SW480 (cell line): ENCODE data around the gene TACC2.

Experiments used
- DNase-seq: peaks from one replicate; pipeline ENCODE4 v3.0.0-alpha.2; 2016; ENCODE audit warnings: low spot score

Gene TACC2

DNA sequence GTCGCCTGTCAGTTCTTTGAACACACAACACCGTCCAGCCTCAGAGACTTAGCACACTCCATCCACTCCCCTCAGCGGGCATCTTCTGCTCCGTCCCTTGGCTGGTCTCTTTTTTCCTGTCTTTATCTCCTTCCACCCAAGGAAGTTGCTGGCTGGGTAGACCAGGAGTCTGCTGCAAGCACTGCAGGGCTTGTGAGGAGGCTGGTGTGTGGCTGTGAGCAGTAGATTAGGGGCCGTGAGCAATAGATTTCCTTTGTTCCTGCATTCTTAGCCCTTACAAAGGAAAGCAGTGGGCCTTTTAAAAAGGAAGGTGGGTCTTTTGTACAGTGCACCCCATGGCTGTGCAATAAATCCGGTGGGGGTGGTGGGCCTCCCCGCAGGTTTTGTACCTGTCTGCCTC, 181.8 kb downstream of the TACC2 start:
- DNase-seq, result no peak

DNA sequence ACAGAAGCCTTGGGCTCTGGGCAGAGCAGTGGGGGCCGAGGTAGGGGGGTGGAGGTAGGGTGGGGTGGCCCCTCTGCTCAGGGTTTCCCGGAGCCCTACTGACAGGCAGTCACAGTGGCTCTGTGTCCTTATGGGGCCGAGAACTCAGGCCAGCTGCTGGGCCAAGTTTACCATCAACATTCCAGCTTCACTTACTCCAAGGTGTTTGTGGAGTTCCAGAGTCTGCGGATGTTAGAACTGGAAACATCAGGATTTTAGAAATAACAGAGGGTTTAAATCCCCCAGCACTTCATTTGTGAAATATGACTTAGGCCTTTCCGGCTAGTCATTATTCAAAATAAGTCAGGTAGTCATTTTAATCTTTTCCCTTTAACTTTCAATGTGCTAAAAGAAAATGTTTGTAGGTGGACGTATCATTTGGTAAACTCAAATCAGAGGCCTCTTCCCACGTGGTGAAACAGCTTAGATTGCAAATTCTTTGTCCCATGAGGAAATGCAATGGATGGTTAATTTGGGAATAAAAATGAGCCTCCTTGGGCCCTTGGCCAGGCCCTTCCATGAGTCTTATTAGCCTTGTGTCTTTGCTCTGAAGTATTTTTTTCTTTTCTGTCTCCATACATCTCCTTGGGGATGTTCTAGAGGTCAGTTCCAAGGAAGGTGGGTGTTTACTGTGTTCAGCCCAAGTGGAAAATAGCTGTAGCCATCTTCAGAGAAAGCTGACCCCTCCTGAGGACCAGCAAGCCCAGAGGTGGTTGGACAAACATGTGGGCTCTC, 182.5 kb downstream of the TACC2 start:
- no peak for DNase-seq

DNA sequence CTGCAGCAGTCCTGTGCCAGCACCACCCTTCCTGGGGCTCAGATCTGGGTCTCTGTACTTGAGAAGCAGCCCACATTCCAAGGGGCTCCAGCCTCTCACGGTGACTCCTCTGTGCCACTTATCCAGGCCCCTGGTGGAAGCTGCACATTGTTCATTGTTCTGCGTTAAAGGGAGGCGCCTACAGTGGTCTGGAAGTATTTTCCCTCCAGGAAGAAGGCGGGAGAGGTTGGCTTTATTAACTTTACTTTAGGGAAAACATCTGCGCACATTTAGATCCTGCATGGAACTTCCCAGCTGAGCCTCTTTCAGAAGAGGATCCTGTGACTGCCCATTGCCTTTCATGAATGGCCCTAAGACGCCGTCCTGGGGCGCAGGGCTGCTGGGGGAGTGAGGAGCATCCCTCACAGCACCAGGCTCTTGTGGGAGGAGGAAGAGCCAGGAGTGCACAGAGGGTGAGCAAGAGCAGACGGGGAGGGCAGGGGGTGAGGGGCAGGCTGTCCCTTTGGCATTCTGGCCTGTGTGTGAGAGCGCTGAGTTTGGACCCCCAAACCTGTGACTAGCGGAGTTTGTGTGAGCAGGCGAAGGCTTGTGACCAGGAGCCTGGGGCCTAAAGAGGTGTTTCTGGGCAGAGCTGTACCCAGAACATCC, 183.5 kb downstream of the TACC2 start:
- DNase-seq, result no peak

DNA sequence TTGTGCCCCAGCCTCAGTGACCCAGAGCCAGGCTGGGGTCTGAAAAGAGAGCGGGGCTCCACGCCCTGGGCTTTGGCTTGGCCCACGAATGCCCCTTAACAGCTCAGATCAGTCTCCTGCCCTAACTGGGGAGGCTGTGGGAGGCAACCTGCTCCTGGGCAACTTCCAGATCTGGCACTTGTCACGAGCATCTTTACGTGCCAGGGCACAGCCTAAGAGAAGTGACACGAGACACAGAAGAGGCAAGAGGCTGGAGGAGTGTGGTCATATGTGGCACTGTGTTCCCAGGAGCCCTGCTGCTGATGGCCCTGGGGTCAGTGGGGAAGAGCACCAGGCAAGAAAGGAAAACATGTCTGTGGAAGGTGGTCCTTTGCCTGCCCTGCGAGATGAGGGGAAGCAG, 184.4 kb downstream of the TACC2 start:
- DNase-seq, result no peak

DNA sequence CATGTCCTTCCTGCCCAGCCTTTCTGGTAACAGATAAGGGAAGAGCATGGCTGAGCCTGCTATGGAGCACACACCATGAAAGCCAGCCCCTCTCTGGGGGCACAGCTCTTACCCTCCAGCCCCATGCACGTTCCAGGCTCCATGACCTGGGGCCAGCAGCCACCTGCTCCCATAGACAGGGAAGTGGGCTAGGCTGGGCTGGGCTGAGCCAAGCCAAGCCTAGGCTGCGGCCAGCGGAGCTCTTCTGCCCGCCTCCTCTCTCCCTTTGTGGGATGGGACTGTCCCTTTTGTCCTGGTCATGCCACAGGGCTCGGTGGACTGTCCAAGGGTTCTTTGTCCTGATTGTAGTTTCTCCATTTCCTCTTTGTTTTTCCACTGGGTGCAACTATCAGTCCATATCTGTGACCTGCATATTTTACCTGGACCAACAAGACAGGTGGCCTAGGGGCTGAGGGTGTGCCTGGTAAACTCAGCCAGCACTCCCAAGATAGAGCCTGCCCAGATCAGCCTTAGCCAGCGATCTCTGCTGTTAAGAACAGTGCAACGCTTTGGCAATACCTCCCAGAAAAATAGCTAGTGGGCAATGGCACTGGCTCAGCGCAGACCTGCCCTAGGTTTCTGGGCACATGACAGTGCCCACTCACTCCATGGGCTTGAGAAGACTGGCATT, 184.9 kb downstream of the TACC2 start:
- DNase-seq, result no peak

DNA sequence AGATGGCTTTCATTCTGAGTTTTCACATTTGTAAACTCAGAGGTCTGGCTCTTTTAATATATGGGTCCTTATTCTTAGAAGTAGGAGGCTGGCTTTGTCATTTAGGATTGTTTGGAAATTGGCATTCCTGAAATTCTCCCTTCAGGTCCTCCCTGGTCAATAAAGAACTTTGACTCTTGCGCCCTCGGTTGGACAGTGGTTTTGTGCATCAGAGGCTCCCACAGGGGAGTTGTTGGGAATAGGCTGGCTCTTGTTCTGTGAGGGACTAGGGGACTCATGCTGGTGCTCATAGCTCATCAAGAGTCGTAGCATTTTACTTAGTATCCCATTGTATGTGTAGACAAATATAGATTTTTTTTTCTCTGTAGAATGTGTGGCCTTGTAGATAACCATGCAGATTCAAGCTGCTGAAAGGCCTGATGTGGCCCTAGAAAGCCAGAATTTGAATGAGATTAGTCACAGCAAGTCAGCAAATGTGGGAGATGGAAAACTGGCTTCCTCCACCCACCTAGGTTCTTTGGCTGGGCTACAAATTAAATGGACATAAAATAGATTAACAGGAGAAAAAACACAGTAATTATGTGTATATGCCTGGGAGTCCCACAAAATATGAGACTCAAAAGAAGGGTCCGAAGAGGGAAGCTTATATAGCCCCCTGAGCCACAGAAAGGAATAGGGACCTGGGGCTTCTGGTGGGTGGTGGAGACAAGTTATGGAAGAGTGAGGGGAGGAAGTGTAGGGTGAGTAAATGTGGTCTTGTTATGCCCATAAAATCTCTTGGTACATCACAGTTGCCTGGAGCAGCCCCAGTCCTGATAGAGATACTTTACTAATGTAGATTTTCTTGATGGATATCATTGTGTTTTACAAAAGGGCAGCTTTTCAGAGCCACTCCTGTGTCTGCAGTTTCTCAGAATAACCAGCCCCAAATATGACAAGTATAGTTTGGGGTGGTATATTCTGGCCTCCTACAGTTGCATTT, 187.6 kb downstream of the TACC2 start:
- DNase-seq, result no peak

DNA sequence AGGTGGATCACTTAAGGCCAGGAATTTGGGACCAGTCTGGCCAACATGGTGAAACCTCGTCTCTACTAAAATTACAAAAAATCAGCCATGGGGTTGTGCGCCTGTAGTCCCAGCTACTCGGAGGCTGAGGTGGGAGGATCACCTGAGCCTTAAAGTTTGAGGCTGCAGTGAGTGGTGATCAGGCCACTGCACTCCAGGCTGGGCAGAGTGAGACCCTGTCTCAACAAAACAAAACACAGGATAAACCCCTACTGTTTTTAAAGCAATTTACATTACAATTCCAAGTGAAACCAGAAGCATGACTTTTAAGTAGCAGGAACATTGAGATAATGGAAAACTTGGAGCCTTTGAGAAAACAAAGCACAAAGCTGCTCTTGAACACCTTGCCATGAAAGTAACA, 189.7 kb downstream of the TACC2 start:
- DNase-seq, result no peak

DNA sequence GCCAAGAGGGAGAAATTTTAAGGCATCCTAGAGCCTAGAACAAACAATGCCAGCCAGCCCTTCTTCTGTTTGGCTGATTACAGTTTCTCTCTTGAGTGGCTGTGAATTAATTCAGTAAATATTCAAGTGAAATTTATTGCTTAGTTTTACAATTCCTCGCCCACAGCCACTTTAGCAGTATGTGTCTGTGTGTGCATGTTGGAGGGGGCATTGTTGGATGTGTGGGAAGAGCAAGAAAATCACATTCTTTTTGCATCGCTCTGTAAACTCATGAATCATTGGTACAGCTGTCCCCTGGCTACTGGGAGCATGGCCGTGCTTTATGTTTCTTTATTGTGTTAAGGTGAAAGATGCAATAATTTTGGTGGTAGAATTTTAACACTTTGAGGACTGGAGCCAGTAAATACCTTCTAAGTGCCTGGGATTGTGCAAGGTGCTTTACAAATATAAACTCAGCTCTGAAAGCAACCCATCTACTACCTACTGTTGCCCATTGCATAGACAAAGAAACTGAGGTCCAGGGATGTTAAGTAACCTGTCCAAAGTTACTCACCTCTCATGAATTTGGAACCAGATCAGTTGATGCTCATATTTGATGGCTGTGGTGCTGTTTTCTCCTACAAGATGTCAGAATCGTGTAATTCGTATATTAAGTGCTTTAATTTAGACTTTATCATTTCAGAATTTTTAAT, 192.2 kb downstream of the TACC2 start:
- DNase-seq, result no peak

DNA sequence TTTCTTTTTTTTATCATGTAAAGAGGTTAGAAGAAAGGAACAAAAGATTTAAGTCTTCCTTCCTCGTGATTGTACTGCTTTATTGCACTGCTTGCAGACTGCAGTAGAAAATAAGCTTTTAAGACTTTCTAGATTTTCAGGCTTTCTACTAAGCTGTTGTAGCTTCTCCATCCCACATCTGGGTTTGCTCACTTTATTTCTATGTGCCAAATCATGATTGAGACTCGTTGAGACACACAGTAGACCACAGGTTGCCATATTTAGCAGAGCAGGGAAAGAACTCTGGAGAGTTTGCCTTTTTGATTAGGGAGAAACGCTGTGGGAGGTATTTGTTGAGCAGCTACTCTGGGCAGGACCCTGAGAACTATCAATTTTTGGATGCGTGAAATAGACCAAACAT, 192.9 kb downstream of the TACC2 start:
- DNase-seq, result no peak

DNA sequence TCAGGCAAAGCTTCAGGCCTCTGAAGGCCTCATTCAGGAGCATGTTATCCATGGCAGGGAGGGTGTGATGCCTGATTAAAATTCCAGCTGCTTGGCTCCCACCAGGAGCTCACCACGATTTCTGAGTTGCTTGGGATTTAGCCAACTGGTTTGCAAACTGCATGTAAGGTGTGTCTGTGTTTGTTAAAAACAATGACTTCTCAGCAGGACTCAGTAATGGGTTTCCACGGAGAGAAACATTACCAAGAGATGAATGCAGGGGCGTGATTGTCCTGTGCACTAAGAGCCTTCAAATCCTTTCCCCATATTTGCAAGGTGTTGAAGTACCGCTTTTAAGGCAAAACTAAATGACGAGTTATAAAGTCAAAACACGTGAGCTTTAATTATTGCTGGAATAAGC, 193.3 kb downstream of the TACC2 start:
- DNase-seq, result no peak

DNA sequence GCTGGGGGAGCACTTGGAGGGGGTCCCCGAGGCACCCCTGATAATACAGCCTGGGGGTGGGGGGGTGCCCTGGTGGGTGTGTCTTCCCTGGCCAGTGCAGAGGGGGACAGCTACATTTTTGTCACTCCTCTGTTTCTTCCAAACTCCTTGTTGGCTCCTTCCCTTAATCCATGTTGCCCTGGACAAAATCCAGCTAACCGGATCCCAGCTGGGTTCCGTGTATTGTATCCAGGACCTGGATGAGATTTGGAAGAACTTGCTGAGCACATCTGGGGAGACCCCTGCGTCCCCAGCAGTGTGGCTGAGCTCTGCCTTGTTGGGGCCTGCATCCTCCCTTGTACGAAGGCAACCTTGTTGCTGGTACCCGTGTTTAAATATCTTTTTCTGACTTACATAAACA, 195.3 kb downstream of the TACC2 start:
- no peak for DNase-seq

DNA sequence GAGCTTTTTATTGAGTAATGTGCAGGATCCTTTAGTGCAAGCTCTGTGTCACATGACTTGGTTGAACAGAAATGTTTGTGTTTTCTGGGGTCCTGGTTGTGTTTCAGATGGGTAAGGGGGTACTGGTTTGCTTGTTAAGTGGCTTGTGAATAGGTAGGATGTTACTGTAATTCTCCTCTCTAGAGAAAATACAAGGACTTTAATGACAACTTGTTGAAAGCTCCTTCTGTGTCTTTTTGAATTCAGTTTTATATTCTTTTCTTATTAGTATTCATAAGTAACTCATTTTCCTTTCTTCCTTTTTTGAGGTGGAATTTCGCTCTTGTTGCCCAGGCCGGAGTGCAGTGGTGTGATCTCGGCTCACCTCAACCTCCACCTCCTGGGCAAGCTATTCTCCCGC, 196.7 kb downstream of the TACC2 start:
- no peak for DNase-seq

DNA sequence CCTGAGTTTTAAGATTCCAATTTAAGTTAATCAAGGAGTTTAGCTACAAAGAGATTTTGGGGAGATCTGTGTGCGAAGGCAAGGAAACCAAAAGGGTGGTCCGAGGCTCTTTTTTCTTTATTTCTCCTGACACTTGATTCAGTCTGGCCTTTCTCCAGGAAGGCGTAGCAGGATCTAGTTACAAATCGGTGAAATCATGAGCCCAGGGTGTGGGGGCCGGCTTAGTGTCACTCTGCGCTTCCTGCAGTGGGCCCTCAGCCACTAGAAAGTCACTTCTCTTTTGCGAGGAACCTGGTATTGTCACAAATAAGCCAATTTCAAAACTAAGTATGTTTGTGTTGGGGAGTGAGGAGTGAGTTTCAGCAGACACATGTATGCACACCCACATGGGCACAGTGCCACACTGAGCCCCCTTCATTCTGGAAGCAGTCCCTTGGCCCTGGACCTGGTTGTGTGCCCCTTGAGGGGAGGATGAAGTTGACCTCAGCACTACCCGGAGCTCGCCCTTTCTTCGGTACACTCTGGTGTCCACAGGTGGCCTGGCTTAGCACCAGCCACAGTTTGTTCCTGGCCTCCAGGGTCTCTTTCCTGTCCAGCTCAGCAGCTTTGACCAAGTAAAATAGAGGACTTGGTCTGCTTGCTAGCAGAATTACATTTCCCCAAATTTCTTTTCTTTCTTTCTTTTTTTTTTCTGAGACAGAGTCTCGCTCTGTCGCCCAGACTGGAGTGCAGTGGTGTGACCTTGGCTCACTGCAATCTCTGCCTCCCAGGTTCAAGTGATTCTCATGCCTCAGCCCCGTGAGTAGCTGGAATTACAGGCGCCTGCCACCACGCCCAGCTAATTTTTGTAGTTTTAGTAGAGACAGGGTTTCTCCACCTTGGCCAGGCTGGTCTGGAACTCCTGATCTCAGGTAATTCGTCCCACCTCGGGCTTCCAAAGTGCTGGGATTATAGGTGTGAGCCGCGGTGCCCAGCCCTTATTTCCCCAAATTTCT, 198.2 kb downstream of the TACC2 start:
- no peak for DNase-seq

DNA sequence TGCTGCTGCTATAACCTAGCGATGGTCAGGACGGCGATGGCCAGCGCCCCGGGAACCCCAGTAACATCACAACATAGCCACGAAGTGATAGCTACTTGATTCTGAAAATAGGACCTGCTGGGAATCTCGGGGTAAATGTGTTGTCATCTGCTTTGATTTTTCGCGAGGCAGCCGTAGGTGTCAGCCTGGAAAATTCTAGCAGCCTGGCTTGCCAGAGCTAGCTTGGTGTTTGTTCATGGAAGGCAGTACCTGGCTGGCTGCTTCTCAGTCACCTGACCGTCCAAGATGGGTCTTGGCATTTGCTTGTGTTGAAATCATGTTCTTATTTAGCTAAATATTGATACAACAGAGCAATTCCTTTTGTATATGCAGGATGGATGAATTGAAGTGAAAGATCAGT, 199.7 kb downstream of the TACC2 start:
- DNase-seq, result no peak

DNA sequence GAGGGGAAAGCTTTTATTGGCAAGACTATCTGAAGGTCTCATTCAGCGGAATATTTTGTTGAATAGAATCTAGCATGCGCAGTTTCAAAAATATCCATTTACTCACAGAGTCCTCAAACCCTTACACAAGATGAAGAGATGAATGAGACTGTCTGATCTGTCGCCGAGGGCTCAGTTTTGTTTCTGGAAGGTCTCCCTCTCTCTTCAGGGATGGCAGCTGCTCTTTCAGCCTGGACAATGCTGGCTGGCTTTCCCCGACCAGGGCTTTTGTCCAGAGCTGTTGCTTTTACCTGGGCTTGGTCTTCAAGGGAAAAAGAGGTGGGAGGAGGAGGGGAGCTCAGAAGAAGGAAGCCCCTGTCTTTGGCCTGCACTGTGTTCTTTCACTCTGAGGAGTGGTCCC, 200.2 kb downstream of the TACC2 start:
- no peak for DNase-seq

DNA sequence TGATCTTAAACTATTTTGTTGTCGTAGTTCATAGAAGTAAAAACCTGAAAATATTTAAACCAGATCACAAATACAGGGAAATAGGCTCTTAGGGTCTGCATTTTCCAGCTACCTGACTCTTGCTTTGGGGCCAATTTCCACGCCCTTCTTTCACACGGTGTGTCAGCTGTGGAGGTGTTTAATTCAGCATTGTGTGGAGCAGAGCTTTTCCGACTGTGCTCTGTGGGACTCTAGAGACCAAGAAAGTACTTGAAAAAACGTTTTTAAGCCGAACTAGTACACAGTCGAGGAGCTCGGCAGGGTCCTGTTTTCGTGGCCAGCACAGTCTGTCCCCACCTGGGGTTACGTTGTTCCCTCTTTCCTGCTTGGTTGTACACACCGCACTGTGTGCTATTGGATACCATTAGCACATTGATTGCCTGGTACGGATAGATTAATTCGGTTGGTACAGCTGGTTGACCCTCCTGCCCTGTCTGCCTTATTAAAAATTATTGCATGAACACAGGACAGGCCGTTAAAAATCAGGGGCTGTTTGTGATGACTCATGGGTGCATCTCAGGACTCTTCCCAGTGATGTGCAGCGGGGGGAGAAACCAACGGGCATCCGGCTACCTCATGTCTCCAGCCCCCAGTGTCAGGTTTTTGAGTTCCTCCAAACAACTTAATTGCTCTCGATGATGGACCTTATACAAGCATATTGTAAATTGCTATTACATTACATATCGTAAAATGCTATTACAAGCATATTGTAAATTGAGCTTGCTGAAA, 201.4 kb downstream of the TACC2 start:
- no peak for DNase-seq

DNA sequence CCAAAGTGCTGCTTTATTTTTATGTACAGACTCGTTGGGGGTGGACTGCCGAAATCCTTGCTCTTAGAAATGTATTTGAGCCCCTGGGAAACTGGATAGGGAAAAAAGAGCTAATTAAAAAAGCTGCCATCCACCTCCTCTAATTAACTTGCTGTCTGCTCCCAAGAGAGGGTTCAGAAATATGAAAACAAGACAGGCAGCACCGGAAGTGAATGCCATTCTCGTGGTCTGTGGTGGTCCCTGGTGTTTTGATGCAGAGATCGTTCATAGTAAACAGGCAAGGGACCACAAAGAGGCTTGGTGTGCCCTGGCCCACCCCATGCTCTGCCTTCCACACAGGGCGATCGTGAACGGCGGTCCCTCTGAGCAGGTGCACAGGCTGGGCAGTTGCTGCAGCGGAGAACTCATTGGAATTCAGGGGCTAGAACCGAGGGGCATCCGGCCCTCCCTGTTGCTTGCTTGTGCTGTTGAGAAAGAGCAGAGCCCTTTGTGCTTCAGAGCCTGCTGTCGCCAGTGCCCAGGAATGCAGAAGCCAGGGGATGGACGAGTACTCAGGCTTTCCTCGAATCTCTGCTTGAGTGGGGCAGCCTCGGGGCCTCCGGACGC, 203.1 kb downstream of the TACC2 start:
- no peak for DNase-seq

DNA sequence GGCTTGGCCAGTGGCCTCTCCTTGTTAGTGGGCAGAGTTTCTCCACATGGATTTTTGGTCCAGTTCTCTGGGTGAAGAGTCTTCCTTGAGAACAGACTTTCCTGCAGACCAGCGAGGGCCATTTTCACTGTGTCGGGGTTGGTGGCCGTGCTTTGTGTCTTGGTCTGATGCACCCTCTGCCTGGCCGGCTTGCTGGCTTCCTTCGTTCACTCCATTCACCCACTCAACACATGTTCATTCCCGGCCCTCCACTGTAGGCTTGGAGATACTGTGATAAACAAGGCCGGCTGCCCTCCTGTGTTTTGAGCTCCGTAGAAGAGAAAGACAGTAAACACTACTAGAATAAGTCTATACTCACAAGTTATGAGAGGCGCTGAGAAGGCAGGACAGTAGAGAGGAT, 205.3 kb downstream of the TACC2 start:
- no peak for DNase-seq

DNA sequence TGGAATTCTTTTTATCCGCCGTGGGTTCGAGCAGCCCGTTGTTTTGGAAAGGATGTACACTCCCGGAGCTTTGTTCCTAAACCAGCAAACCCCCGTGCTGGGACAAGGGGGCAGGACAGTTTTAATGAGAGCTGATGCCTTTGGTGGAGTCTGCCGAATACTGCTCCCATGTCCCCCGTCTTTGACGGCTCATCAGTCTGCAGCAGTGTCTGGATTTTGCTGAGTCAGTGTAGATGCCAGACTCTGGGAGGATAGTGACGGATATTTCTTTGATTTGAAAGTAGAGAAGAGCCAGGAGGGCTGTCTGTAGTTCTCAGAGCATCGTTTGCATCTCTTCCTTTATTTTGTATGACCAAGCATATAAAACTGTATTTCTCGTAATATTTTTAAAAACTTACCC, 207.3 kb downstream of the TACC2 start:
- no peak for DNase-seq
